OCI-LY7 (cell line): Measurements from ENCODE around the gene MRPL18. TPM values are rescaled to one million over a fixed set of nuclear protein-coding genes. Genes with fewer than 3 reads are reported as not detected.

Experiments
- BruUV-seq: library from RNA; stranded (reverse); fragments of 400-500 nt; replicated peaks from 2 replicates; lab custom pipeline; 2021; lab: Mats Ljungman, UMichigan
- CTCF ChIA-PET: fragments of 300-600 bp; sonication (Branson Sonifier 250); formaldehyde crosslinking; loops from one replicate; lab custom pipeline; 2022; ENCODE audit warnings: antibody characterized with exemption; ENCODE audit not compliant: unreplicated experiment; lab: Charles Lee
- POLR2A ChIA-PET: fragments of 300-600 bp; sonication (Branson Sonifier 250); formaldehyde crosslinking; loops from one replicate; lab custom pipeline; 2022; ENCODE audit warnings: antibody characterized with exemption; lab: Charles Lee
- DNase-seq: peaks from one replicate; pipeline ENCODE4 v3.0.0-alpha.2; 2015; ENCODE audit warnings: low spot score
- H2AFZ ChIP-seq: fragments of 200-600 bp; sonication (generic), shearing (Covaris generic); 2 replicates; pipeline ENCODE4 v1.6.1; 2014; ENCODE audit warnings: mild to moderate bottlenecking, antibody characterized with exemption, low read length, moderate library complexity
- H3K27ac ChIP-seq: fragments of 200-600 bp; sonication (generic); 2 replicates; pipeline ENCODE4 v1.5.1; 2014; ENCODE audit warnings: mixed run types, low read depth, mild to moderate bottlenecking, moderate library complexity, low read length, inconsistent platforms; ENCODE audit not compliant: poor library complexity, severe bottlenecking
- H3K36me3 ChIP-seq: fragments of 200-600 bp; sonication (generic); 2 replicates; pipeline ENCODE4 v1.6.1; 2014; ENCODE audit warnings: mild to moderate bottlenecking, antibody characterized with exemption, low read length, moderate library complexity, mixed read lengths; ENCODE audit not compliant: insufficient read depth
- H3K4me1 ChIP-seq: fragments of 200-600 bp; sonication (generic); 2 replicates; pipeline ENCODE4 v1.5.1; 2014; ENCODE audit warnings: mild to moderate bottlenecking, low read length; ENCODE audit not compliant: insufficient read depth, poor library complexity, severe bottlenecking
- H3K4me2 ChIP-seq: fragments of 200-600 bp; sonication (generic); 2 replicates; pipeline ENCODE4 v1.6.1; 2014; ENCODE audit warnings: mild to moderate bottlenecking, low read length
- H3K4me3 ChIP-seq: fragments of 200-600 bp; sonication (generic); 2 replicates; pipeline ENCODE4 v1.5.1; 2014; ENCODE audit warnings: mild to moderate bottlenecking, low read depth, low read length; ENCODE audit not compliant: poor library complexity, severe bottlenecking
- H3K79me2 ChIP-seq: fragments of 200-600 bp; sonication (generic); 2 replicates; pipeline ENCODE4 v1.6.1; 2016; ENCODE audit warnings: low read depth, mild to moderate bottlenecking, low read length, moderate library complexity, mixed read lengths; ENCODE audit not compliant: insufficient read depth
- H3K9me2 ChIP-seq: fragments of 200-600 bp; sonication (generic); 2 replicates; pipeline ENCODE4 v1.6.1; 2016; ENCODE audit warnings: mild to moderate bottlenecking, low read length, mixed read lengths; ENCODE audit not compliant: insufficient read depth
- H3K9me3 ChIP-seq: fragments of 200-600 bp; sonication (generic); 2 replicates; pipeline ENCODE4 v1.6.1; 2014; ENCODE audit warnings: mild to moderate bottlenecking, mixed run types, low read length, mixed read lengths
- H4K20me1 ChIP-seq: fragments of 200-600 bp; sonication (generic); 2 replicates; pipeline ENCODE4 v1.6.1; 2014; ENCODE audit warnings: mild to moderate bottlenecking, antibody characterized with exemption, low read length, moderate library complexity, mixed read lengths; ENCODE audit not compliant: insufficient read depth
- CTCF ChIP-seq: fragments of 200-600 bp; sonication (generic); conservative IDR thresholded peaks from 2 replicates; pipeline ENCODE4 v1.5.1; 2014; ENCODE audit warnings: mild to moderate bottlenecking, antibody characterized with exemption, low read length, moderate library complexity, mixed read lengths
- EZH2phosphoT487 ChIP-seq: fragments of 200-600 bp; sonication (generic); IDR thresholded peaks from 2 replicates; pipeline ENCODE4 v1.6.1; 2018; ENCODE audit warnings: low read depth, borderline replicate concordance, mild to moderate bottlenecking, mixed run types, antibody characterized with exemption, low read length, moderate library complexity, mixed read lengths
- intact Hi-C: fragments of 100-400 bp; cut with micrococcal nuclease; formaldehyde crosslinking; loops from one replicate; pipeline ENCODE4 v1.10.0; 2022; ENCODE audit not compliant: unreplicated experiment
- total RNA-seq, 2 experiments: library from RNA; depleted of rRNA in 1 of 2; stranded (reverse); fragments of >200 nt in 1 of 2; shearing (Covaris generic) in 1 of 2; gene quantifications; 2 replicates each; pipeline ENCODE4 v1.2.3, GENCODE V29; 2014 to 2022

MRPL18 gene
- total RNA-seq, 2 experiments from 2014 or later: 117 to 128 TPM

- no peak for DNase-seq
- no peak overlapping the region for H3K27ac ChIP-seq
- no peaks in the 10 kb centered on the region for H3K9me2 ChIP-seq
- H3K4me3 ChIP-seq: no peak overlapping the region
- H3K9me3 ChIP-seq: no peaks in the 10 kb centered on the region
- TF ChIP-seq EZH2phosphoT487 (no peak), CTCF (no peak)
- H3K36me3 ChIP-seq: peaks cover 79% of the 10 kb centered on the region
- H3K79me2 ChIP-seq: no peaks in the 10 kb centered on the region; the same call in 1 of the 2 replicates
- H2AFZ ChIP-seq: no peak overlapping the region
- ChIA-PET POLR2A (interaction anchor here (0.5 kb wide), 1 partner anchor 85 kb away, joined by 3 read pairs; no protein-coding TSS in a partner anchor), CTCF (no interaction called here)
- H4K20me1 ChIP-seq: no peaks in the 10 kb centered on the region; the same call in 1 of the 2 replicates
- H3K4me2 ChIP-seq: no peak overlapping the region
- no TSS peak for BruUV-seq
- H3K4me1 ChIP-seq: peaks cover 6% of the 10 kb centered on the region
- intact Hi-C loops: no loop called here
Measured at GRCh38 chr6:159766906-159767305, 23.4 kb upstream of the MRPL18 start.

GRCh38 chr6:159769470-159769869 is 20.8 kb upstream of the MRPL18 start:
- Histone ChIP-seq H3K4me2 (no peak overlapping the region), H3K79me2 (no peaks in the 10 kb centered on the region), H3K27ac (no peak overlapping the region), H3K9me3 (no peaks in the 10 kb centered on the region), H3K4me3 (no peak overlapping the region), H4K20me1 (no peaks in the 10 kb centered on the region; the same call in 1 of the 2 replicates), H3K36me3 (peaks cover 92% of the 10 kb centered on the region), H3K4me1 (no peaks in the 10 kb centered on the region), H3K9me2 (no peaks in the 10 kb centered on the region), H2AFZ (no peak overlapping the region)
- ChIA-PET CTCF (interaction anchor here (1.7 kb wide), 1 partner anchor 8 kb away, joined by 5 read pairs; the partner anchor contains the start of gene ACAT2), POLR2A (interaction anchor here (0.7 to 1.9 kb wide), 5 partner anchors 10 to 71 kb away, joined by 3 to 6 read pairs (median 5); no protein-coding TSS in a partner anchor)
- BruUV-seq: no TSS peak
- DNase-seq: no peak
- no peak for TF ChIP-seq EZH2phosphoT487
- no peak for TF ChIP-seq CTCF
- intact Hi-C loops: no loop called here

GRCh38 chr6:159772196-159772595 is 18.1 kb upstream of the MRPL18 start:
- Histone ChIP-seq H3K4me2 (no peak overlapping the region), H3K36me3 (peaks cover 97% of the 10 kb centered on the region), H3K27ac (no peak overlapping the region), H3K79me2 (no peaks in the 10 kb centered on the region), H3K4me1 (no peaks in the 10 kb centered on the region), H3K4me3 (no peak overlapping the region), H3K9me3 (no peaks in the 10 kb centered on the region), H4K20me1 (no peaks in the 10 kb centered on the region; the same call in 1 of the 2 replicates), H2AFZ (no peak overlapping the region), H3K9me2 (no peaks in the 10 kb centered on the region)
- TF ChIP-seq EZH2phosphoT487 (no peak), CTCF (no peak)
- ChIA-PET CTCF (no interaction called here), POLR2A (interaction anchor here (0.9 to 1.3 kb wide), 4 partner anchors 10 to 75 kb away, joined by 3 to 4 read pairs (median 4); no protein-coding TSS in a partner anchor)
- intact Hi-C loops: no loop called here
- no peak for DNase-seq
- BruUV-seq: no TSS peak
